ENCODE results near the gene SEC22C.

DNA sequence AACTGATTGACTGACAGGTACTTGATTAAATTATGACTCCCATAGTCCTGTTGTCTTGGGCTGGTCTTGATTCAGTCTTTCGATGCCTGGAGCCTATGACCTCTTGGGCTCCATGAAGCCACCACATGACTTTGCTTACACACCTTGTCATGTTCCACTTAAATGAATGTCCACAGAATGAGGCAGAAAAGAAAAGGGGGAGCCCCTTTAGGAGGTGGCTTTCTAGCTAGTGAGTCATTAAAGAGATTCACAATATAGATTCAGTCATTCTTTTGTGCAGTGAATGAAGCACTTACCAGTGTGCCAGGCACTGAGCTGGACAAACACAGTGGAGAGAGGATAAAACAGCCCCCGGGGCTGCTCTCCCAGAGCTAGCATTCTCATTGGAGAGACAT is 62.2 kb downstream of the SEC22C start:
- TF ChIP-seq, protein P1, sequence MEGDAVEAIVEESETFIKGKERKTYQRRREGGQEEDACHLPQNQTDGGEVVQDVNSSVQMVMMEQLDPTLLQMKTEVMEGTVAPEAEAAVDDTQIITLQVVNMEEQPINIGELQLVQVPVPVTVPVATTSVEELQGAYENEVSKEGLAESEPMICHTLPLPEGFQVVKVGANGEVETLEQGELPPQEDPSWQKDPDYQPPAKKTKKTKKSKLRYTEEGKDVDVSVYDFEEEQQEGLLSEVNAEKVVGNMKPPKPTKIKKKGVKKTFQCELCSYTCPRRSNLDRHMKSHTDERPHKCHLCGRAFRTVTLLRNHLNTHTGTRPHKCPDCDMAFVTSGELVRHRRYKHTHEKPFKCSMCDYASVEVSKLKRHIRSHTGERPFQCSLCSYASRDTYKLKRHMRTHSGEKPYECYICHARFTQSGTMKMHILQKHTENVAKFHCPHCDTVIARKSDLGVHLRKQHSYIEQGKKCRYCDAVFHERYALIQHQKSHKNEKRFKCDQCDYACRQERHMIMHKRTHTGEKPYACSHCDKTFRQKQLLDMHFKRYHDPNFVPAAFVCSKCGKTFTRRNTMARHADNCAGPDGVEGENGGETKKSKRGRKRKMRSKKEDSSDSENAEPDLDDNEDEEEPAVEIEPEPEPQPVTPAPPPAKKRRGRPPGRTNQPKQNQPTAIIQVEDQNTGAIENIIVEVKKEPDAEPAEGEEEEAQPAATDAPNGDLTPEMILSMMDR (IDR thresholded peaks at IDR 0.05) = no peak
- no peak for TF ChIP-seq POLR2A (IDR thresholded peaks at IDR 0.05)

All from heart left ventricle (tissue), 13 donors.